OCI-LY1 (cell line): Measurements from ENCODE around the gene CBLB.

ENCODE experiments used
- H2AFZ ChIP-seq: fragments of 200-600 bp; sonication (generic), shearing (Covaris generic); 2 replicates; pipeline ENCODE4 v1.6.0; 2014; ENCODE audit warnings: antibody characterized with exemption, mild to moderate bottlenecking, low read length
- H3F3A ChIP-seq: fragments of 200-600 bp; sonication (generic), shearing (Covaris generic); 2 replicates; pipeline ENCODE4 v1.6.0; 2014; ENCODE audit warnings: mild to moderate bottlenecking, antibody characterized with exemption, low read length, moderate library complexity; ENCODE audit not compliant: insufficient read depth
- H3K27ac ChIP-seq: fragments of 200-600 bp; sonication (generic); 2 replicates; pipeline ENCODE4 v1.5.1; 2014; ENCODE audit warnings: low read length, mixed run types, mild to moderate bottlenecking, low read depth; ENCODE audit not compliant: poor library complexity, severe bottlenecking
- H3K27me3 ChIP-seq: fragments of 200-600 bp; sonication (generic); 2 replicates; pipeline ENCODE4 v1.6.0; 2014; ENCODE audit warnings: antibody characterized with exemption, mild to moderate bottlenecking, low read length, moderate library complexity; ENCODE audit not compliant: insufficient read depth
- H3K36me3 ChIP-seq: fragments of 200-600 bp; sonication (generic); 2 replicates; pipeline ENCODE4 v1.6.1; 2014; ENCODE audit warnings: mild to moderate bottlenecking, antibody characterized with exemption, low read length, moderate library complexity, mixed read lengths; ENCODE audit not compliant: insufficient read depth
- H3K4me1 ChIP-seq: fragments of 200-600 bp; sonication (generic); 2 replicates; pipeline ENCODE4 v1.5.1; 2014; ENCODE audit warnings: mild to moderate bottlenecking, low read length, moderate library complexity; ENCODE audit not compliant: insufficient read depth, severe bottlenecking
- H3K4me2 ChIP-seq: fragments of 200-600 bp; sonication (generic), shearing (Covaris generic); 2 replicates; pipeline ENCODE4 v1.6.1; 2014; ENCODE audit warnings: low read length
- H3K4me3 ChIP-seq: fragments of 200-600 bp; sonication (generic); 2 replicates; pipeline ENCODE4 v1.5.1; 2014; ENCODE audit warnings: low read length, low read depth, mild to moderate bottlenecking, mixed read lengths; ENCODE audit not compliant: poor library complexity, severe bottlenecking
- H3K79me2 ChIP-seq: fragments of 200-600 bp; shearing (Covaris generic); 2 replicates; pipeline ENCODE4 v1.6.1; 2016; ENCODE audit warnings: mixed run types, low read length, mixed read lengths; ENCODE audit not compliant: insufficient read depth
- H3K9ac ChIP-seq: fragments of 200-600 bp; sonication (generic), shearing (Covaris generic); 2 replicates; pipeline ENCODE4 v1.6.1; 2014; ENCODE audit warnings: mild to moderate bottlenecking, low read length, mixed read lengths
- H3K9me2 ChIP-seq: fragments of 200-600 bp; sonication (generic), shearing (Covaris generic); 2 replicates; pipeline ENCODE4 v1.6.1; 2014; ENCODE audit warnings: low read depth, mild to moderate bottlenecking, low read length, mixed read lengths
- H3K9me3 ChIP-seq: fragments of 200-600 bp; shearing (Covaris generic); 2 replicates; pipeline ENCODE4 v1.6.1; 2014; ENCODE audit warnings: low read length, mixed read lengths
- H4K20me1 ChIP-seq: fragments of 200-600 bp; sonication (generic), shearing (Covaris generic); 2 replicates; pipeline ENCODE4 v1.6.0; 2016; ENCODE audit warnings: mild to moderate bottlenecking, low read length; ENCODE audit not compliant: insufficient read depth
- CTCF ChIP-seq: fragments of 200-600 bp; sonication (generic), shearing (Covaris generic); IDR thresholded peaks from 2 replicates; pipeline ENCODE4 v1.5.1; 2017; ENCODE audit warnings: mild to moderate bottlenecking, antibody characterized with exemption, low read length, moderate library complexity, mixed read lengths
- EZH2 ChIP-seq: fragments of 200-600 bp; sonication (generic), shearing (Covaris generic); IDR thresholded peaks from 2 replicates; pipeline ENCODE4 v1.8.0; 2017; ENCODE audit warnings: borderline replicate concordance, mixed run types, mild to moderate bottlenecking, antibody characterized with exemption, low read length, moderate library complexity, mixed read lengths

CBLB gene

GRCh38 chr3:105765308-105765639 is 103.5 kb downstream of the CBLB start:
- Histone ChIP-seq H3K4me2 (no peak overlapping the region; the same call in 1 of the 2 replicates), H2AFZ (no peak overlapping the region), H3K27ac (peak overlapping the region; percentile 42), H4K20me1 (no peaks in the 10 kb centered on the region), H3K27me3 (no peaks in the 10 kb centered on the region), H3F3A (no peaks in the 10 kb centered on the region), H3K4me1 (peaks cover 27% of the 10 kb centered on the region), H3K4me3 (no peak overlapping the region), H3K9me3 (peaks cover 11% of the 10 kb centered on the region; the same call in 1 of the 2 replicates), H3K9ac (no peak overlapping the region), H3K9me2 (no peaks in the 10 kb centered on the region), H3K79me2 (0 out of 2 replicates have a peak, but pooled peaks cover 4% of the 10 kb centered on the region), H3K36me3 (peaks cover 61% of the 10 kb centered on the region)
- TF ChIP-seq EZH2: no peak
- no peak for TF ChIP-seq CTCF

- Histone ChIP-seq H3K4me2 (no peak overlapping the region; the same call in 1 of the 2 replicates), H3K9ac (no peak overlapping the region), H3K4me1 (peaks cover 27% of the 10 kb centered on the region), H3K9me3 (peaks cover 12% of the 10 kb centered on the region; the same call in 1 of the 2 replicates), H3K27ac (peak overlapping the region; percentile 42), H3F3A (no peaks in the 10 kb centered on the region), H3K9me2 (no peaks in the 10 kb centered on the region), H3K4me3 (no peak overlapping the region), H3K27me3 (no peaks in the 10 kb centered on the region), H2AFZ (no peak overlapping the region), H3K36me3 (peaks cover 61% of the 10 kb centered on the region), H4K20me1 (no peaks in the 10 kb centered on the region), H3K79me2 (0 out of 2 replicates have a peak, but pooled peaks cover 4% of the 10 kb centered on the region)
- no peak for TF ChIP-seq EZH2
- TF ChIP-seq CTCF: no peak
These were observed 104.2 kb downstream of the CBLB start for GRCh38 chr3:105764378-105765307.

- H3K79me2 ChIP-seq: 0 out of 2 replicates have a peak, but pooled peaks cover 4% of the 10 kb centered on the region
- no peaks in the 10 kb centered on the region for H3F3A ChIP-seq
- no peak overlapping the region for H3K4me2 ChIP-seq
- H3K4me3 ChIP-seq: no peak overlapping the region
- no peak overlapping the region for H3K9ac ChIP-seq
- no peak for TF ChIP-seq CTCF
- no peak for TF ChIP-seq EZH2
- peaks cover 22% of the 10 kb centered on the region for H3K9me3 ChIP-seq
- H3K27ac ChIP-seq: no peak overlapping the region
- peaks cover 27% of the 10 kb centered on the region for H3K4me1 ChIP-seq
- no peaks in the 10 kb centered on the region for H4K20me1 ChIP-seq
- no peaks in the 10 kb centered on the region for H3K9me2 ChIP-seq
- H2AFZ ChIP-seq: no peak overlapping the region
- H3K36me3 ChIP-seq: peaks cover 69% of the 10 kb centered on the region
- no peaks in the 10 kb centered on the region for H3K27me3 ChIP-seq
These were observed 105.2 kb downstream of the CBLB start for GRCh38 chr3:105763659-105764036.
